Non-pigmented ciliary epithelial cell (primary cell): ENCODE results near the gene SEC11C.
"Not testable (repeated sequence)": the region's sequence is repeated elsewhere in the genome, so short reads cannot be mapped to it uniquely, and the experiment has no call there.

Experiments used
- DNase-seq: peaks from one replicate; pipeline ENCODE4 v3.0.0-alpha.2; 2010; ENCODE audit warnings: low read depth

Gene SEC11C

GRCh38 chr18:59139615-59140301, at the start of gene SEC11C:
Gene SEC11C, plus strand, starts transcription at chr18:59139884. Its CDS starts 65 bp downstream, at chr18:59139949.
- peak; percentile 84 for DNase-seq

- DNase-seq, result no peak
Observed at GRCh38 chr18:59090966-59091603, 48.6 kb upstream of the SEC11C start.

GRCh38 chr18:59093668-59094067, 46.0 kb upstream of the SEC11C start:
- DNase-seq, result no peak

- no peak for DNase-seq
Observed at GRCh38 chr18:59094569-59094968, 45.1 kb upstream of the SEC11C start.

- DNase-seq, result no peak
Observed at GRCh38 chr18:59096098-59096789, 43.4 kb upstream of the SEC11C start.

GRCh38 chr18:59101830-59102414, 37.8 kb upstream of the SEC11C start:
- no peak for DNase-seq

- DNase-seq, result no peak
Observed at GRCh38 chr18:59109375-59109774, 30.3 kb upstream of the SEC11C start.

GRCh38 chr18:59114160-59114559, 25.5 kb upstream of the SEC11C start:
- no peak for DNase-seq

GRCh38 chr18:59123588-59124369, 15.9 kb upstream of the SEC11C start:
- DNase-seq, result peak; percentile 83

- DNase-seq, result no peak
Observed at GRCh38 chr18:59124370-59124704, 15.3 kb upstream of the SEC11C start.

- no peak for DNase-seq
Observed at GRCh38 chr18:59127047-59127446, 12.6 kb upstream of the SEC11C start.

GRCh38 chr18:59129951-59130703, 9.6 kb upstream of the SEC11C start:
- DNase-seq, result no peak

- DNase-seq, result no peak
Observed at GRCh38 chr18:59132810-59133465, 6.7 kb upstream of the SEC11C start.

GRCh38 chr18:59139291-59139614, 431 bp upstream of the SEC11C start:
- peak; percentile 46 for DNase-seq

GRCh38 chr18:59140302-59140885, 710 bp downstream of the SEC11C start:
- no peak for DNase-seq

GRCh38 chr18:59141294-59142068, 1.8 kb downstream of the SEC11C start:
- DNase-seq, result no peak

GRCh38 chr18:59142274-59142673, 2.6 kb downstream of the SEC11C start:
- no peak for DNase-seq

- not testable (repeated sequence) for DNase-seq
Observed at GRCh38 chr18:59142800-59143416, 3.2 kb downstream of the SEC11C start.

GRCh38 chr18:59143441-59143840, 3.8 kb downstream of the SEC11C start:
- no peak for DNase-seq
